GM19328 (cell line): Measurements from ENCODE around the gene TTC7B.

ENCODE experiments used
- ATAC-seq: cut with Tn5 transposase; IDR thresholded peaks from one replicate; pipeline ENCODE4 v1.9.1; 2021; ENCODE audit warnings: mild to moderate bottlenecking, moderate library complexity; ENCODE audit not compliant: unreplicated experiment

TTC7B gene

DNA sequence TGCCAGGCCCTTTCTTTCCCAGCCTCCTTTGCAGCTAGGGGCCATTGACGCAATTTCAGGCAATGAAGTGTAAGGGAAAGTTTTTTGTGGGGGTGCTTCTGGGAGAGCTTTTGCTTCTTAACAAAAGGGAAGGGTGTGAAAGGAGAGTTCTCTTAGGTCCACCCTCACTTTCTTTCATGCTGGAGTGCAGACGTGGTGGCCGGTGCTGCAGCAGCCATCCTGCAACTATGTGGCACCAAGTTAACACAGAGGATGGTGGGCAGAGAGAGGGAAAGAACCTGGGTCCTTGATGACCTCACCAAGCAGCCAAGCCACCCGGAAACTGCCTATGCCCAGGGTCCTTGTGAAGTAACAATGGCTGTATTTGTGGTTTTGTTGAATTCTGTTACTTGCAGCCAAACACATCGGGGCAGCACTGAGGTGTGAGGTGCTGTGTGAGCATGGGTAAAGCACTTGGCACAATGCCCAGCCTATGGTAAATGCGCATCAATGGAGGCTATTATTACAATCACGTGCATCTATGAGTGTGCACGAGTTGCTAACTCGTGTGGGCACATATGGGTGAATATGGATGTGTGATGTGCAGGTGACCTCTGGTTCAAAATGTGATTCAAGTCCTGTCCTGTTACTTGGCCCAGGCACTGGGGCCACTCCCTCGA, 296.8 kb downstream of the TTC7B start:
- ATAC-seq = no peak

DNA sequence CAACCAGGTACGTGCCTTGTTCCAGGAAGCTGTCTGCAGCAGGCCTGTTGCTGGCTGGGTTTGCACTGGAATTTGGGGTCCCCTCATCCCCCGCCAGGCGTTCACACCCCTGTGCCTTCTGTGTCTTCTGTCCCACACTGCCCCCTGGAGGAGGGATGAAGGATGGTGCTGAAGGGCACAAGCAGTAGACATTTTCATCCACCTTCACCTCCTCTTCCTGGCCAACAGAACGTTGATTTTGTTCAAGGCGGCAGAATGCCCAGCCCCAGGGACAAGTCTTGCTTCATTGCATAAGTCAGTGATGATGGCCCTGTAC, 297.3 kb downstream of the TTC7B start:
- no peak for ATAC-seq

- ATAC-seq = no peak
Observed at GRCh38 chr14:90518069-90518940, 297.9 kb downstream of the TTC7B start.

DNA sequence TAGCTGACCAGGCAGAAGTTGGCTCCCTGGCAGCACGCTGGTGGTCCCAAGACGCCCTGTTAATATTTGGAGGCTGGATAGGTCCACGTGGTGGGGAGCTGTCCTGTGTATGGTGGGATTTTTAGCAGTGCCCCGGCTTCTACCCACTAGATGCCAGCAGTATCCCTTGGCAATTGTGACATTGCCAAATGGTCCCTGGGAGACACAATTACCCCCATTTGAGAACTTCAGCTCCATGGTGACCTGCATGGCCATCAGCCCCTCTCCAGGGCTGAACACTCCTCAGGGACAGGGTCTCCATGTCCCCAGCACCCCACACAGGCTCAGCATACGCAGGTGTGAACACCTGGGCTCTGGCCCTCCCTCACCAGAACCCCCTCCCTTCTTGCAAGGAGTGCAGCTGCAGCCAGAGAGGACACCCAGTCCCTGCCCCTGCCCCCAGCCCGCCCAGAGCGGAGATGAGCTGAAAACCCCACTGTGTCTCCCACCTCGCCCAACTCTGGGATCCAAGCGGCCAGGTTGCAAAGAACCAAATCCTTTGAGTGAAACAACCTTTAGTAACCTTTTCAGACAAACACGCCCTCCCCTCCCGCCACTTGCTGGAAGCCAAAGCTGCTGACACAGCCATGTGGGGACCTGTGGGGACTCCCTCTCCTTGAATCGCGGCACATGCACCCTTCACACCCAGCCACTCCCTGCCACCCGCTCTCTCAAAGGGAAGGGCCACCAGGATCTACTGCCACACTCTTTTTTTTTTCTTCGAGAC, 299.0 kb downstream of the TTC7B start:
- ATAC-seq = no peak

- no peak for ATAC-seq
Observed at GRCh38 chr14:90514566-90514965, 301.7 kb downstream of the TTC7B start.

GRCh38 chr14:90514015-90514398, 302.2 kb downstream of the TTC7B start:
- ATAC-seq = no peak

DNA sequence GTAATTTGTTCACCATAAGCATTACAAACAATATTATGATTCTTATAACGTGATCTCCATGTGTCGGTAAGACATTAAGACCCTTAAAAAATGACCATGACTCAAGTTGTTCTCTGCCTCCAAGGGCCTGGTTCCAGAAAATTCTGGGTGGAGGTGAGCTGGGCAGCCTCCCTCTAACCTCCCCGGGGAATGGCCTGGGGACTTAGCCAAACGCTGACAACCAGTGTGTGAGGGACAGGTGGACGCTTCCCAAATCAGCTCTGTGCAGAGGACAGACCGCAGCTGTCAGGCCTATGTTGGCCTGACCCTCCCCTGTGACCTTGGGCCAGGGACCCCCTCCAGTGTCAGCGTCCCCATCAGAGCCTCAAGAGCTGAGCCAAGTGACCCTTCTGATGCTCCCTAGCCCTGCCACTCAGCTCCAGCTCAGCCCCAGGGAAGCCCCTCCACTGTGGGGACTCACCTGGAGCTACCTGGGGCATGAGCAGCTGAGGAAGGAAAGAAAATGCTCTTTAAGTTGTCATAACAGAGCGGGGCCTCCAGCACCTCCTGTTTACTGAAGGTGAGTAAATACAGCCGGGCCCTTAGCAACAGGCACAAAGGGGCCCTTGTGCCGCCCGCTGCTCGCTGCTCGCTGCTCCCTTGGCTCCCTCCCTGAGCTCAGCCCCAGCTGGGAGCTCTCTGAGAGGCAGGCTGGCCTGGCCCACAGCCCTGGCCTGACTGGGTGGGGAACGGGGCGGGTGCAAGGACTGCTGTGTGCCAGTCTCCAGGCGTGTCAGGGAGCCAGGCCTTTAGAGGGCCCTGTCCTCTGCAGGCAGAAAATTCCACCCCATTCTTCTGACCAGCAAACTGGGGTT, 302.8 kb downstream of the TTC7B start:
- ATAC-seq = no peak

GRCh38 chr14:90512329-90512991, 303.8 kb downstream of the TTC7B start:
- ATAC-seq = no peak

DNA sequence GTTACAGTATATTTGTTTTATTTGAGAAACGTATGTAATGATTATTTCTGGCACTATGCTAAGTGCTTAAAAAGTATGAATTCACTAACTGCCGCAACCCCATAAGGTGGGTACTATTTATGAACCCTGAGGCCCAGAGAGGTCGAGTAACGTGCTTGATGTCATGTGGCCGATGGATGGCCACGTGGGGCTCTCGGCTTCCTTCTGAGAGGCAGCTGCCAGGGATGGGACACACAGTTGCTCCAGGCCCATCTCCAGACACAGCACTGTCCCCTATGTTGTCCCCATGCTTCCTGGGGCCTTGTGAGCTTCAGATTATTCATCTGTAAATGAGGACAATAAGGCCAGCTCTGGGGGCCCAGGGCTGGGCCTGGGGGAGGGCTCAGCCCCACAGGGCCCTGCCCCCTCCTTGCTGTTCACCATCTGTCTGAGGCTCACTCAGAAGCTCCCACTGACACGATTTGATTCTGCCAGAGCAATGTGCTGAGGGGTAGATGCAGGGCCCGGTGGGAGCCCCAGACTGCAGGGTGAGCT, 304.4 kb downstream of the TTC7B start:
- no peak for ATAC-seq

- ATAC-seq = no peak
Observed at GRCh38 chr14:90511252-90511651, 305.0 kb downstream of the TTC7B start.

- ATAC-seq = no peak
Observed at GRCh38 chr14:90510159-90510558, 306.1 kb downstream of the TTC7B start.

DNA sequence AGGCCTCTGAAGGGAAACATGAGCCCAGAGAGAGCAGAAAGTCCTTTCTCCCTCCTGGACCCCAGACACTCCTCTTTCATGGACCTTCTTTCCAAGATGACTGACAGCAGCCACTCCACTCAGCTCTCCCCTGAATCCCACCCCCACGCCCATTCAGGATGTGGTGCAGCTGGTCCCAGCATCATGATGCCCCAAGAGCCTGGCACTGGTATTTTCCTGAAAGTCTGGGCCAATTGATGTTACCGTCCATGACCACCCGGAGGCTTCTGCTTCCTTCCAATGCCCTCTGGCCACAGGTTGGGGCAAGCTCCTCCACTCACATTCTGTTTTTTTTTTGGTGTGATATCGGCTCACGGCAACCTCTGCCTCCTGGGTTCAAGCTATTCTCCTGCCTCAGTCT, 306.8 kb downstream of the TTC7B start:
- ATAC-seq = no peak

GRCh38 chr14:90508536-90509254, 307.5 kb downstream of the TTC7B start:
- ATAC-seq = no peak

GRCh38 chr14:90508036-90508435, 308.2 kb downstream of the TTC7B start:
- no peak for ATAC-seq

GRCh38 chr14:90507428-90507827, 308.8 kb downstream of the TTC7B start:
- no peak for ATAC-seq

- no peak for ATAC-seq
Observed at GRCh38 chr14:90506748-90507147, 309.5 kb downstream of the TTC7B start.

DNA sequence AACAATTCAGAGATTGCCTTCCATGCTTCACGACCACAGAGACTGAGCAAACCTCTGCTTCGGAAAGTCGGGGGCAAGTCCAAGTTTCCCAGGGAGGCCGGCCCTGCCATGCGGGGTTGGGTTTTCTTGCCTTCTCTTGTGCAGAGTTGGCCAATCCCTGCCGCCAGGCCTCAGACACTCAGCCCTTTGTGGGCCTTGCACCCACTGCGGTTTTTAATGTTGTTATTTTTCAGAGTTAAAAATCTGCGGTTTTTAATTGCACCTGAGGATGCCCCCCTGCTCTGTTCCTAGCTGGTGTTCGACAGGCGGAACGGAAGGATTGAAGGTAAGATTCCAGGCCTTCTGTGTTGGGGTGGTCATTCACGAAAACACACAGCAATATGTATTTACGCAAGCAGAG, 310.7 kb downstream of the TTC7B start:
- ATAC-seq = no peak

GRCh38 chr14:90504643-90505042, 311.6 kb downstream of the TTC7B start:
- ATAC-seq = no peak

DNA sequence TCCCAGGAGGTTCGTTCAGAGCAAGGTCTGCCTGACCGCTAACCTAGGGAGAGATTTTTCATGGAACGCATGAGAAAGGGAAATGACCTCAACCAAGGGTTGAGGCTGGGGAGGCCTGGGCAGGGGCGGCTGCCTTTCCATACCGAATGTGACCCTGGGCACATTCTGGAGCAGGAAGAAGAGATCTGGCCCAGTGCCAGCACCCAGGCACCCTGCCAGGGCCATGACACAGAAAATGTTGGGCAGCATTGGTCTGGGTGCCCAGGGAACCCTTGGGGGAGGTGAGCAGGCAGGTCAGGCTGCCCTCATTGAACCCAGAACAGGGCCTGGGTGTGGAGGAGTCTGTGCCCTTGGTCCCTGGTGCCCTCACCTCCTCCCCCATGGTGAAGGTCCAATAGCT, 312.6 kb downstream of the TTC7B start:
- ATAC-seq = no peak
